ENCODE measurements around the gene CSK.

CSK gene

GRCh38 chr15:74773731-74774252 lies 8.1 kb upstream of the CSK start:
- Histone ChIP-seq H4K20me1 (ENCODE audit: insufficient read depth, low read length) (no peaks in the 10 kb centered on the region), H3K36me3 (ENCODE audit: insufficient read depth, low read length) (no peaks in the 10 kb centered on the region), H3K4me3 (ENCODE audit: low read depth in 1 of 2, low read length in 2 of 2) (no peak overlapping the region), H3K9ac (ENCODE audit: low read depth, low read length) (no peak overlapping the region), H3K27me3 (ENCODE audit: insufficient read depth, low read length, poor library complexity) (no peaks in the 10 kb centered on the region), H3K4me2 (ENCODE audit: insufficient read depth, low read length) (no peak overlapping the region), H3K4me1 (ENCODE audit: insufficient read depth, low read length) (peaks cover 42% of the 10 kb centered on the region), H3K79me2 (ENCODE audit: insufficient read depth, low read length) (no peaks in the 10 kb centered on the region), H3K27ac (ENCODE audit: low read length) (no peak overlapping the region), H3K9me3 (ENCODE audit: insufficient read depth, low read length, severe bottlenecking) (no peaks in the 10 kb centered on the region), H2AFZ (ENCODE audit: low read depth, low read length) (no peak overlapping the region)
- DNase-seq: no peak
- no peak for ATAC-seq (ENCODE audit: insufficient read depth, low read depth)
- no peak for TF ChIP-seq EZH2 (IDR thresholded peaks at IDR 0.05; ENCODE audit: borderline replicate concordance, low read depth, low read length, severe bottlenecking)
- TF ChIP-seq, protein P1, sequence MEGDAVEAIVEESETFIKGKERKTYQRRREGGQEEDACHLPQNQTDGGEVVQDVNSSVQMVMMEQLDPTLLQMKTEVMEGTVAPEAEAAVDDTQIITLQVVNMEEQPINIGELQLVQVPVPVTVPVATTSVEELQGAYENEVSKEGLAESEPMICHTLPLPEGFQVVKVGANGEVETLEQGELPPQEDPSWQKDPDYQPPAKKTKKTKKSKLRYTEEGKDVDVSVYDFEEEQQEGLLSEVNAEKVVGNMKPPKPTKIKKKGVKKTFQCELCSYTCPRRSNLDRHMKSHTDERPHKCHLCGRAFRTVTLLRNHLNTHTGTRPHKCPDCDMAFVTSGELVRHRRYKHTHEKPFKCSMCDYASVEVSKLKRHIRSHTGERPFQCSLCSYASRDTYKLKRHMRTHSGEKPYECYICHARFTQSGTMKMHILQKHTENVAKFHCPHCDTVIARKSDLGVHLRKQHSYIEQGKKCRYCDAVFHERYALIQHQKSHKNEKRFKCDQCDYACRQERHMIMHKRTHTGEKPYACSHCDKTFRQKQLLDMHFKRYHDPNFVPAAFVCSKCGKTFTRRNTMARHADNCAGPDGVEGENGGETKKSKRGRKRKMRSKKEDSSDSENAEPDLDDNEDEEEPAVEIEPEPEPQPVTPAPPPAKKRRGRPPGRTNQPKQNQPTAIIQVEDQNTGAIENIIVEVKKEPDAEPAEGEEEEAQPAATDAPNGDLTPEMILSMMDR (IDR thresholded peaks at IDR 0.05; ENCODE audit: borderline replicate concordance, extremely low read depth, low read length, poor library complexity, severe bottlenecking): no peak

DNA sequence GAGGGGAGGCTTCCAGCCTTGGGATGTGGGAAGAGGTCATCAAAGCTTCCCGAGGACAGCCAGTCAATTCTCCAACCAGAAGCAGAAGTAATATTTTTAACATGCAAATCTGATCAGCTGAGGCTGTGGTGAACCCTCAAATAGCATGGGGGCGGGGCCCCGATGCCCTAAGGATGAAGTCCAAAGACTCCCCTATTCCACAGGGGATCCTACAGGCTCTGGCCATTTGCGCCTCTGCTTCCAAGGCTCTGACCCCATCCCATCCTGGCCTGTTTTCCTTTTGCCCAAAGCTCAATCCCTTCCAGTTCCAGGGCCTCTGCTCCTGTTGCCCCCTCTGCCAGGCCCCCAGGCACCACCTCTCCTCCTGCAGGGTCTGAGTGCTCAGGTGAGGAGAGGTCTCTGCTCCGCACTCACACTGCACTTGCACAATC lies 6.7 kb upstream of the CSK start:
- Histone ChIP-seq H3K36me3 (ENCODE audit: insufficient read depth, low read length) (no peaks in the 10 kb centered on the region), H3K4me2 (ENCODE audit: insufficient read depth, low read length) (no peak overlapping the region), H3K79me2 (ENCODE audit: insufficient read depth, low read length) (no peaks in the 10 kb centered on the region), H3K27ac (ENCODE audit: low read length) (0 out of 2 replicates have a peak overlapping the region, but pooled peaks have one; percentile 23), H3K9ac (ENCODE audit: low read depth, low read length) (no peak overlapping the region), H3K27me3 (ENCODE audit: insufficient read depth, low read length, poor library complexity) (no peaks in the 10 kb centered on the region), H3K4me3 (ENCODE audit: low read depth in 1 of 2, low read length in 2 of 2) (no peak overlapping the region), H4K20me1 (ENCODE audit: insufficient read depth, low read length) (no peaks in the 10 kb centered on the region), H3K4me1 (ENCODE audit: insufficient read depth, low read length) (peaks cover 54% of the 10 kb centered on the region), H2AFZ (ENCODE audit: low read depth, low read length) (no peak overlapping the region), H3K9me3 (ENCODE audit: insufficient read depth, low read length, severe bottlenecking) (no peaks in the 10 kb centered on the region)
- DNase-seq (no peak), ATAC-seq (ENCODE audit: insufficient read depth, low read depth) (no peak)
- TF ChIP-seq, protein P1 (IDR thresholded peaks at IDR 0.05; ENCODE audit: borderline replicate concordance, extremely low read depth, low read length, poor library complexity, severe bottlenecking): no peak
- TF ChIP-seq EZH2 (IDR thresholded peaks at IDR 0.05; ENCODE audit: borderline replicate concordance, low read depth, low read length, severe bottlenecking): no peak

DNA sequence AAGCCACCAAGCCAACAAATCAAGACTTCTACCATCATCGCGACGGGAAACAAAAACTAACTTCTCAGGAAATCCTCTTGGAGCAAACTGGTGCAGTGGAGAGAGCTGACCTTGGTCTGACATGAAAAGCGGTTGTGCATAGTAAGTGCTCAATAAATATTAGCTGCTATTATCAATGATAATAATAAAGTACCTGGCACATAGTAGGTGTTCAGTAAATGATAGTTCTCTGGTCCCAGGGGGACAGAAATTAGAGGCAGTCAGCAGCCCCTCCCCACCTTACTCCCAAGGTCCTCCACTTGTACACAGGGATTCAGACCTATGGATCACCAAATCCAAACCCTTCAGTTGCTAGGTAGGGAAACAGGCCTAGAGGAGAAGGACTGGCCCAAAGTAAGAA lies 6.0 kb upstream of the CSK start:
- Histone ChIP-seq H3K9ac (ENCODE audit: low read depth, low read length) (no peak overlapping the region), H3K4me3 (ENCODE audit: low read depth in 1 of 2, low read length in 2 of 2) (no peak overlapping the region), H2AFZ (ENCODE audit: low read depth, low read length) (no peak overlapping the region), H3K27ac (ENCODE audit: low read length) (peak overlapping the region; percentile 55; the same call in 1 of the 2 replicates), H3K9me3 (ENCODE audit: insufficient read depth, low read length, severe bottlenecking) (no peaks in the 10 kb centered on the region), H3K79me2 (ENCODE audit: insufficient read depth, low read length) (no peaks in the 10 kb centered on the region), H4K20me1 (ENCODE audit: insufficient read depth, low read length) (peaks cover 3% of the 10 kb centered on the region; the same call in 1 of the 2 replicates), H3K4me1 (ENCODE audit: insufficient read depth, low read length) (peaks cover 59% of the 10 kb centered on the region), H3K36me3 (ENCODE audit: insufficient read depth, low read length) (no peaks in the 10 kb centered on the region), H3K4me2 (ENCODE audit: insufficient read depth, low read length) (no peak overlapping the region), H3K27me3 (ENCODE audit: insufficient read depth, low read length, poor library complexity) (no peaks in the 10 kb centered on the region)
- no peak for DNase-seq
- TF ChIP-seq, protein P1 (IDR thresholded peaks at IDR 0.05; ENCODE audit: borderline replicate concordance, extremely low read depth, low read length, poor library complexity, severe bottlenecking): no peak
- TF ChIP-seq EZH2 (IDR thresholded peaks at IDR 0.05; ENCODE audit: borderline replicate concordance, low read depth, low read length, severe bottlenecking): no peak
- ATAC-seq (ENCODE audit: insufficient read depth, low read depth): no peak

All from DND-41 (cell line).